GM19025 (cell line): ENCODE results near the gene MORC1.
"Not testable (repeated sequence)": the region's sequence is repeated elsewhere in the genome, so short reads cannot be mapped to it uniquely, and the experiment has no call there.

Experiments
- ATAC-seq: cut with Tn5 transposase; IDR thresholded peaks from one replicate; pipeline ENCODE4 v1.9.1; 2021; ENCODE audit warnings: mild to moderate bottlenecking, low read depth, moderate library complexity; ENCODE audit not compliant: unreplicated experiment

Gene MORC1

DNA sequence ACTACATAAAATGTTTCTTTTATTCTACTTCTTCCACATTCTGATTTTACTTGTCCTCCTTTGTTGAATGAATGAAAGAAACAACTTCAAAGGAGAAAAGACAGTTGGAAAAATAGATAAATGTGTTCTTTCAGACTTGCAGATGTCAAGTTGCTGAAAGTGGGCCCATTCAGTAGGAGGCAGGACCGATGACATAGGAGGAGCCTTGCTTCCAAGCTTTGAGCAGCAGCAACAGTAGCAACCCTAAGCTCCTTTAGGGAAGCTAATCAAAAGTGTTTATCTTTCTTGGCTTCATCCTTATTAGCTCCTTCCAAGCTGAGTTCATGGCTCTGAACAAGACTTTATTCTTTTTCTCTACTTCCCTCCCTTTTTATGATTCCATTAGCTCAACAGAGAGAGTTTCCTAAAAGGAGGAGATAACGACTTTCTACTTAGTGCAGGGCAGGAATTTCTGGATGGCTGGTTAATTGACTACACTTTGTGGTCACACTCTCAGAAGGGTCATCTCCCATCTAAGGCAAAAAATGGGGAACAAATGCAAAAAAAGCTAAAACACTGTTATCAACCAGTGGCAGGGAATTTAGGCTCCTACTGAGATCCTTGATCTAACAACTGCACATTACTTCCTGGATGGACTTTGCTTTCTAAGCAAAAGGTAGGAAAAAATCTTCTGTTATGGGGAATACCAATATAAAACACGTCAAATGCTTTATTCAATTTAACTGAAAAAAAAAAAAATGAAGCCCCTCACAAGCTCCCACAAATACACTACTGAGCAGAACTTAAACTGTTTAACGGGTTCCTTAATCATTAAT is 4.8 kb downstream of the MORC1 start:
- no peak for ATAC-seq

DNA sequence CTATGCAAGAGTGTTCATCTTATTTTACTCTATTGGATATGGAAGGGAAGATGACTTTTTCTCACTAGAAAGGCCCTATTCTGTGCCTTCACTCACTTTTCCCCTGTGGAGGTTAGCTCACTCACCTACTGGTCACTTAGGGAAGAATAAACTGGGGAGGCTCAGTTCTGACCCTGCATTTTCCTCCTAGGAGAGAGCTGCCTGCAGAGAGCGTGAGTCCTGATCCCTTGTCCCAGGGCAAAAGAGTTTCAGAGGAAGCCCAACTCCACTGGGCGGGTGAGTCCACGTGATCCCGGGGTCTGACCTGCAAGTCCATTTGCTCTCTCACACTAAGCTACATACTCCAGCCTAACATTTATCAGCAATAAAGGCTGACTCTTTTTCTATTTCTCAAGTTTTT is 8.4 kb downstream of the MORC1 start:
- ATAC-seq = no peak

DNA sequence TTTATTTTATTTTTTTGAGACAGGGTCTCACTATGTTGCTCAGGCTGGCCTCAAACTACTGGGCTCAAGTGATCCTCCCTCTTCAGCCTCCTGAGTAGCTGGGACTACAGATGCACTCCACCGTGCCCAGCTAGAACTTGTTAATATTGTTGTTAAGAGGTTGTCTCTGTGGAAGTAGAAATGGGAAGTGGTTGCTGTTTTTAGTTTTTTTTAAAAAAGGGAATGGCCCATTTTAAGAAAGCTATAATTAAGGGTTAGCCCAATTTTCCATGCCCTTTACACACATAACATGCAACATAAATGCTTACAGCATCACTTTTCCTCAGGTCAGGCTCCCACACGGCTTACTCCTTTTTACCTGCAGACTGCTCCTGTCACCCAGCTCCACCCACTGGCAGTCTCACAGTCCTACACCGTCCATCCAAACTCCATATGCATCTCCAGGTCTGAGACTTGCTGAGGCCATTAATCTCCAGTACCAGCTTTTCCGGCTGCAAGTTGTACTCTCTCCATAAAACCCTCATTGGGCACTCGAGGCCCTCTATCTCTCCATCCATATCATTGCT is 19.8 kb downstream of the MORC1 start:
- ATAC-seq = no peak

DNA sequence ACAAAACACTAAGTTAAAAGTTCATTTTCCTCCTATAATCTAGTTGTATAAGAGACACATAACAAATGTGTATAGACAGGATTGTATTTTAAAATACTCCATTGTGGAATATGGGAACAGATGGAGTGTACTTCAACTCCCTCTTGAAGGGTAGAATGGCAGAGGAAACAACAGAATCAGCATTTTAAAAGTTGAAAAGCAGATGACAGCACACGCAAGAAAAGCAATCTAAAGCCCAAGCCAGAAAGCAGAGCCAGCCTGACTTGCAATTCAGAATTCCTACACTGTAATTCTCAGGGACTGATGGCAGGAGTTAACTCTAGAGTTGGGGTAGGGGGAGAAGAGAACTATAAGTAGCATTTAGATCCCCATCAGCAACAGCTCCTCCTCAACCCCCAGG is 22.8 kb downstream of the MORC1 start:
- no peak for ATAC-seq

DNA sequence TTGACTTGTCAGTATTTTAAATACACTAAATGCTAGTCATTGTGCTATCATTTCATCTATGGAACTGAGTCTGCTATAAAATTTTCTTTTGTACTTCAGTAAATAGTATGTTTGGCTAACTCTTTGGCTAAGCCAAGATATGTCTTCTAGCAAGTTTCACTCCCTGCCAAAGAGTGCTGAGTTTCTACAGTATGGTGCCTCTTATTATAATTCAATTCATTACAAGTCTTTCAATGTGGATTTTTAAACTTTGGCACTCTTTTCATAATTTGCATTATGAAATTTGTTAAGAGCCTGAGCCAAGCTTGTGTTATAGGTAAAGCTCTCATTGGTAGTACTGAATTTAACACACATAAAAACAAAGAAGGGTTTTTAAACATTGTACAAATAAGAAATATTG is 24.4 kb downstream of the MORC1 start:
- no peak for ATAC-seq

DNA sequence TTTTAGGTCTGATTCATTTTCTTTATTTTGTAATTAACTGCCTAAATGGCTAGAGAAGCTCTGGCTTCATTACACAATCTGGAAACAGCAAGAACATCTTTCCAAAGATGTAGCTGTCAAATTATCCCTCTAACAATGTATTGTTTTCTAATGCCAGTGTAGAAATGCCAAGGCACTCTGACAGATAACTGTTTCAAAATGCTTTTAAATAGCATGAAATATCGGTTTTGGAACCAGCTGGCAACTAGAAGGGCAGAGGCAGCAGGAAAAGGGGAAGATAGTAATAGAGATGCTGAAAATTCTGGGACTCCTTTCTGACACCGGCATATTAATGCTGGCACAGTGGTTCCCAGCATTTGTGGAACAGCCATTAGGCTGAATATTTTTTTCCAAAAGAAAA is 26.1 kb downstream of the MORC1 start:
- no peak for ATAC-seq

DNA sequence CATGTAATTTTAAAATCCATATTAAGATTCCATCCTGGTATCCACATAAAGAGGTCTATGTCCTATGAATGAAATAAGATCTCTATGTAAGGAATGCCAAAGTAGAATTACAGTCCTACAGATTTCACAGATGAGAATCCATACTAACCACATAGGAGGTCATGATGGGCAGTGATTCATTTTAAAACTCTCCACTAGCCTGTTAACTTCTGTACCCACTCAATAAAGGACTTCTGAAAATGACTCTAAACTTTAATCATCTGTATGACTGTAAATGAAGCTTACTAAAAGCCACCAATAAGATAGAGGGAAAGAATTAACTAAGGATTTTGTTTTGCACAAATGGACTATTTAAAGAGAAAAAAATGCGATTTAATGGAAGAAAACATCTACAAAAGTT is 28.7 kb downstream of the MORC1 start:
- no peak for ATAC-seq

DNA sequence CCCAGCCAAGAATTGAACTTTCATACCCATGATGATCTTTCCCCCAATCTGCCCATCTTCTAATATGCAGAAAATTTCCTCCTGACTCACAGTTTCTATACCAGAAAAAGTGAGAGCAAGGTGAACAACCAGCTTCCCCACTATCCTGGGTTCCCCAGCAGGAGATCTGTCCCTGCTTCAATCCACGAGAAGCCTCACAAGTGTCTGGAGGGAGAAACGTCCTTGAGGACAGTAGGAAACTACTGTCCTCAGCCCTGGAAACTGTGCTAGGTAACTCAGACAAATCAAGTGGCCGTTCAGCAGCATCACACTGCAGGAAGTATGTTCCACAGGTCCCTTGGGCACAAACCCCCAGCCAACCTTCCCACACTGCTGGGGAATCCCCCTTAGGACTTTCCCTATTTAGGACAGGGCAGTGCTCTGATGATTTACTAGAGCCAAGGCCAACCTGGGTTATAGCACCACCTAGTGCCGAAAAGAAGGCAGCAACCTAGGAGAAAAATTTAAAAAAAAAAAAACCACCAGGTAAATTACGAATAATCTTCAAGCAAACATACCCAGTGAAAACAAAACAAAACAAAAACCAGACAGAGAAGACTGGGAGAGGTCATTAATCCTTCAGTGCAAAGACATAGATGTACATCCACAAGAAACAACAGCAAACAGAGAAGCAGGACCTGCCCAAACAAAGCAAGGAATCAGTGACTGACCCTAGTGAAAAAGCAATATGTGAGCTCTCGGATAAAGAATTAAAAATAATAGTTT is 36.0 kb downstream of the MORC1 start:
- peak; percentile 100 for ATAC-seq

DNA sequence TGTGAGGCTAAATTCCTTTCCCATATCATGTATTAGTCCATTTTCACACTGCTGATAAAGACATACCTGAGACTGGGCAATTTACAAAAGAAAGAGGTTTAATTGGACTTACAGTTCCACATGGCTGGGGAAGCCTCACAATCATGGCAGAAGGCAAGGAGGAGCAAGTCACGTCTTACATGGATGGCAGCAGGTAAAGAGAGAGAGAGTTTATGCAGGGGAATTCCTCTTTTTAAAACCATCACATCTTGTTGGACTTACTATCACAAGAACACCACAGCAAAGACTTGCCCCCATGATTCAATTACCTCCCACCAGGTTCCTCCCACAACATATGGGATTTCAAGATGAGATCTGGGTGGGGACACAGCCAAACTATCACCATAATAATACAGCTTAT is 37.8 kb downstream of the MORC1 start:
- not testable (repeated sequence) for ATAC-seq

DNA sequence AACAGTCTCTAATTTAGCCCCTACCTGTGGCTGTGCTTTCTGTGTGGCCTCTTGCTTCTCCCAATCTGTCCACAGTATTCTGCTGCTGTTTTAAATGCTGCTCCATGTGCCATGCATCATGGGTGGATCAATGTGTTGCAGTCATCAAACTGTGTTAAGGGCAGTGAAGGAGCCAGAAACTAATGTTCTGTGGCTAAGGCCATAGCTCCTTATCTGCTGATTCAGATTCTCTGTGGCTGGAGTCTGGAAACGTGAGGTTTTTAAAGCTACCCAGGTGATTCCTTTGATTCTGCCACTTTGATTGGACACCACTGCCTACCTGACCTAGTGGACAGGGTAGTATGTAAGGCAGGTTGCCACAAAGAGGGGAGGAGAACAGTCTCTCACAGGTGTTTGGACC is 44.8 kb downstream of the MORC1 start:
- no peak for ATAC-seq

DNA sequence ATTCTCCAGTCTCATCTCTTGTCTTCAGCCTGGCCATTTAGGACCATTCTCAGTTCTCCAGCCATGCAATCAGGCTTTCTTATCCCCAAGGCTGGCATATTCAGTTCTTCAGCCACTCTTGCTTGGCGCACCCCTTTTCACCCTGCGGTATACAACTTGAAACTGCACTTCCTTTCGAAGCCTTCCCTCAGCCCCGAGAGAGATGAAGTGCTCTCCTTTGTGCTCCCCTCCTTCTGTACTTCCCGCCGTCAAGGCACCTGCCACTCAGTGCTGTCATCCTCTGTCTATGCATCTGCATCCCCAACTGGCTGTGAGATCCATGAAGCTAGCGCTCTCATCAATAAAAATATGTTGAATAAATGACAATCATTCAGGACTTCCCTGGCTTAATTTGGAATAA is 45.7 kb downstream of the MORC1 start:
- ATAC-seq = peak; percentile 49

DNA sequence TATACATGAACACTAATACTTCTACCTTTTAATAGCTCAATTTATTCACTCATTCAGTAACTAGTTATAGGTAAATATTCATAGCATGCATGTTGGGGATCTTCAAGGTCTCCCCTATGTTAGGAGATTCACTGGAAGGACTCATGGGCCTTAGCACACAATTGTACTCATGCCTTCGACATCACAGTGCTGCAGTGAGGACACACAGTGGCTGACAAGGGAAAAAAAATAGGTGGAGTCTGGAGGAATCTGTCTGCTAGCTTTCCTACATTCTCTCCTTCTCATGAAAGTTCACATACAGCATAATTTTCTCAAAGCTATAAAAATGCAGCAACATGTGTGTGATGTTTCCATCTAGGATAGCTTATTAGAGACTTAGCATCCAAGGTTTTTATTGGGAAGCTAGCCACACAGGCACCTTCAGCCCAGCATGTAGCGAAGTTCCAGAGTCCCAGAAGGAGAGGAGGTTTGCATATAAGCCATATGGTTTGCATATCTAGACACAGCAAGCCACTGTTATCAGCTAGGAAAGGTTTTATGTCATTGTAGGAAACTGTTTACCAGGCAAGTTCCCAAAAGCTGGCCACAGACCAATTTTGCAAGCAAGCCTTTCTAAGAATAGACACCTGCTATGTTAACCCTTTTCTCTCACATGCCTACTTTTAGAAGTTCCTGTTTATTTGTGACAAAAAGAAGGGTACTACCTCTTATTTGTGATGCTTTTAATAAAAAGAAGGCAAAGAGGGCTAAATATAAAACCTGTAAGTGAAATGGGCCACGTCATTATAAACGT is 46.4 kb downstream of the MORC1 start:
- peak; percentile 33 for ATAC-seq

DNA sequence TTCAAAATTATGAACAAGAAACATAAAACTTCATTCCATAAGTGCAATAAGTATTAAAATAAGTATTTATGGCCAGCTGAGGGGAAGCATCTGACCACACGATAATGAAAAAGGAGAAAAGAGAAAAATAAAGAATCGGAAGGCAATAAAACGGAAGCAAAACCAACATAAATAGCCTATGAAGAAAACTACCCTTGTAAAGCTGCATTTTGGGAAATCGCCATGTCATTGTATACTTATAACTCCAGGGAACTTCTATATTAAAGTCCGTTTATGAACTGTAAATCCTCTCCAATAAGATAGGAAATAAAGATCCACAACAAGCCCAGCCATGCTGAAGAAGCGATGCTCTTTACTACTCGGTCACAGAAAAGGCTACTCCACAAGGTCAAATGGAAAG is 47.7 kb downstream of the MORC1 start:
- no peak for ATAC-seq

DNA sequence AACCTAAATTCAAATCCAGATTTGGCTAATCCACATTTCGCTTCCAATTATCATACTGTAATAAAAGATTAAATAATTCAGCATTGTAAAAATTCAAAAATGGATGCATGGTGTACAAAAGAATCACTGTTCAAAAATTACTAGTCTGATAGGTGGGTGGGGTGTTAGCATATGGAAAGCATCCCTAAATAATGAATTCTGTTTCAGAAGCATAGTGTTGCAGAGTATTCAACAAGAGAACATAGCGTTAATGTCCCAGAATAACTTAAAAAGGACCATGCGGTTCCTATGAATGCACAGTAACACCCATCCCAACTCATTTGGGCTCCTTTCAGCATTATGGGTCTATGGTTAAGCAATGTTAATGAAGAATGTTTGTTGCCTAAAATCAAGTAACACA is 51.1 kb downstream of the MORC1 start:
- ATAC-seq = no peak

DNA sequence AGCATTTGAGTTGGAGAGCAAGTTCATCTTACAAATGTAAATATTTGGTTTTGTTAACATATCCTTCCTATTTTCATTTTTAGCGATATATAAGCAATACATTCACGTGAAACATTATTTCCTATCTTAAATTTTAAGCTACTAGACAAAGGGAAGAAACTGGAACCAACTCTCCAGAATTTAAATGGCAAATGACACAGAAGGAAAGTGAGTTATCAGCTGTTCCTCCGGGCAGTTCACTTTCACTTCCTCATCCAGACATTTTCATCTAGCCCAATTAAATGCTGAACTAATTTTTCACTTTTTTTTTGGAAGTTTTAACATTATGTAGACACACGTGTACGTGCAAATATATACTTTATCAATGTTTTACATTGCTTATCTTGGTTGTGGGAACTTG is 58.7 kb downstream of the MORC1 start:
- peak; percentile 60 for ATAC-seq

DNA sequence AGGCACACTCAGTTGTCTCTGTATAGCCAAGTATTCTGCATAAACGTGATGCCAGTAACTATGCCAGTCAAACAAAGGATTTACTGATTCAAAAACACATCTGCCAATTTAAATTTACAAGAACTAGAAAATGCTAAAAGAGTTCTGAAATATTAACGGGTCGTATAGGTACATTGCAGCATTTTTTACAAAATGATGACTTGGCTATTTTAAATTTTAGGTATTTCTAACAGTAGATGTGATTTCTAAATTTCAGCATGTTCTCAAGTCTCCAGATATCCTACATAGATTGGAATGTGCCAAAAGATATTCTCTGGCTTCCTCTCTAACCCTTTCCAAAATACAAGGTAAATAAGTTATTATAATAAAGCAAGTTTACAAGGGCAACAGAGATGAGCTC is 60.3 kb downstream of the MORC1 start:
- no peak for ATAC-seq

DNA sequence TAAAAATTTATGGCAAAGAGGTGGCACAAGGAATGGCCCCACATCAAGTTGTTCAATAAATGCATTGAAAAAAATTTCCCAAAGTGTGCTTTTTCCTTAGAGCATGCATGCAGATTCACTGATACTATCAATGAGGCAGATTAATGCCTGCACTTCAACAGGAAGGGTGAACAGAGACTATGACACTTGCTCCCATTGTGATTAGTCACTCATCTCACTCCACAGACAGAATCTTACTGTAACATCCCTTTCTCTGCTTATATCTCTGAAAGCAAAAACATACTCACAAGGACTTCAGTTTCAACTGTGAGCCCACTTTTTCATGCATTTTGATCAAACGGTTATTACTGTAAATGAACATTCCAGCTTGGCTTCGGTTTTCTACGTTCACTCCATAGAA is 60.9 kb downstream of the MORC1 start:
- ATAC-seq = no peak

DNA sequence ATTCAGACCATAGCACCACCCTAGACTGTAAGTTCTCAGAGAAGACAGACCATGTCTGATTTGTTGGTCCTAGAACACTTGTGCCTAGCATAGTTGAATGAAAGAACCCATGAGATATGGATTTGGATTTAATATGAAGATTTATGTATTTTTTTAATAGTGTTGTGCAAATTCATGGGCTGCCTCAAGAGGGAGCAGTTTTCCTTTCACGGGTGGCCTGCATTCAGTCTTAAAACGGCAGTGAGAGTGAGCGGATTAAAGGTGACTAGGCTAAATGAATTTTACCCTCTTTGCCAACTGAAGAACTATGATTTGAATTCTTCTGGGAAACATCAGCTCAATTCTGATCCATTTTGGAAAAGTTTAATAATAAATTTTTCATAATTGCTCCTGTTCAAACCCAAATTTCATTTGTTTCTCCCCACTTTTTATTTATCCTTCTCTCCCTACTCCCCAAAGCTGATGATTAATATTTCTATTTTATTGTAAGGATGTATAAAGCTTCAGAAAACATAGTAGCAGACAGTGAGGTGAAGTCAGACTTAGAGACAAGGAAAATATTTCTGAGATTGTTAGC is 67.3 kb downstream of the MORC1 start:
- ATAC-seq = no peak

DNA sequence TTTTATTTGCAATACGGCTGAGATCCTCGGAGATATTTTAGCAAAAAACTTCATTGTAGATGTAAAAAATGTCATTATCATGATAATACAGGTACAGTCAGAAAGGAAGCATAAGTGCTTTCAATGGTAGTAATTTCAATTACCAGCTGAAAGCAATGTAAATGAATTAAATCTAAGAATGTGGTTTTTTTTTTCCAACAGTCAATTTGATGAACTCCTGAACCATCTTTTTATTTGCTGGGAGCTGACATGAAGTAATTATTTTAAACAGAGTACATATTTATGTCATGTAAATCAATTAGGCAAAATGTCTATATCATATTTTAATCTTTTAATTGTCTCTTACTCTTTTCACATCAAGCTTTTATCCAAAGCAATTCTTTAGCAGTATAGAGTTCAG is 70.6 kb downstream of the MORC1 start:
- ATAC-seq = no peak

DNA sequence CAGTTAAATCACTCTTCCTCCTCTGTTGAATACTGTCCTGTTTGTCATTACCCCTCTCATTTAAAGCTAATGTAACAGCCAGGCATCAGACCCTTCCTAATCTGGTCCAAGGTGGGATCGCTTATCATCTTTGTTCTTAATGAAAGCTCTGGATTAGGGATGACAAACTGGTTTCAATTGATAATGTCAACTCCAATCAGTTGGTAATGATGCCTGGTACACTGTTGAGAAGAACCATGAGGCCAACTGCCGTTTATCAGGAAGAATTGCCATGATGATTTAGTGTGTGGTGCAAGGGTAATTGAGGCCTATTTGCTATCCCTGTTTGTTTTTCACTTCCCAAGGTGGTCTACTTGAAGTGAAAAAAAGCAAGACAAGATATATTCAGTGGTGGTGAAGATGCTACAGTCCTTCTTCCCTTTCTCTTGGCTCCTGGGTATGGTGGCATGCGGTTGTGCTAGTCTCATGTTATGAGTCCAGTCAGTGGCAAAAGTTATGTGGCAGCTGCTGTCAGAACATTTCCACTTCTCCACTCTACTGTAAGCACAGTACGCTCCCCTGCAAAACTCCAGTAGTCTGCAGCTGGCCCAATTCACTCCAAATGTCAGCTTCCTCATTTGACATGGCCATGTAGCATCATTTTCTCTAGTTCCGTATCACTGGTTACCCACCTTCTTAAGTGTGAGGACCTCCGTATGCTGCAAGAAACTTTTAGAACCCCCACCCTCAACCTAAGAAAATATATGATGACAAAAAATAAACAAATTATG is 72.5 kb downstream of the MORC1 start:
- ATAC-seq = no peak
